ENCODE measurements around the gene E2F2.

Gene E2F2

GRCh38 chr1:23522244-23522982 is 8.6 kb downstream of the E2F2 start:
- peak; percentile 72 for DNase-seq (ENCODE audit: low spot score)
- TF ChIP-seq CTCF (IDR thresholded peaks at IDR 0.05; ENCODE audit: extremely low read depth, insufficient read depth, missing control alignments), result no peak
- in situ Hi-C loops (cut with MboI; ENCODE audit: low pct_unique_long_range_greater_than_20kb, low sequenced_read_pairs, unreplicated experiment), result no loop called here

GRCh38 chr1:23521588-23521987 is 9.4 kb downstream of the E2F2 start:
- in situ Hi-C loops (cut with MboI; ENCODE audit: low pct_unique_long_range_greater_than_20kb, low sequenced_read_pairs, unreplicated experiment), result no loop called here

GRCh38 chr1:23517581-23517980 is 13.5 kb downstream of the E2F2 start:
- TF ChIP-seq CTCF (IDR thresholded peaks at IDR 0.05; ENCODE audit: extremely low read depth, insufficient read depth, missing control alignments), result no peak
- in situ Hi-C loops (cut with MboI; ENCODE audit: low pct_unique_long_range_greater_than_20kb, low sequenced_read_pairs, unreplicated experiment), result no loop called here
- no peak for DNase-seq (ENCODE audit: low spot score)

More at GRCh38 chr1:23521588-23521987, 9.4 kb downstream of the E2F2 start:
- TF ChIP-seq CTCF (IDR thresholded peaks at IDR 0.05; ENCODE audit: extremely low read depth, insufficient read depth, missing control alignments), result no peak
- DNase-seq (ENCODE audit: low spot score), result no peak

GRCh38 chr1:23515905-23516304 is 15.1 kb downstream of the E2F2 start:
- no peak for TF ChIP-seq CTCF (IDR thresholded peaks at IDR 0.05; ENCODE audit: extremely low read depth, insufficient read depth, missing control alignments)
- no peak for DNase-seq (ENCODE audit: low spot score)
- in situ Hi-C loops (cut with MboI; ENCODE audit: low pct_unique_long_range_greater_than_20kb, low sequenced_read_pairs, unreplicated experiment), result no loop called here

GRCh38 chr1:23514111-23514679 is 16.8 kb downstream of the E2F2 start:
- no peak for DNase-seq (ENCODE audit: low spot score)
- no peak for TF ChIP-seq CTCF (IDR thresholded peaks at IDR 0.05; ENCODE audit: extremely low read depth, insufficient read depth, missing control alignments)
- in situ Hi-C loops (cut with MboI; ENCODE audit: low pct_unique_long_range_greater_than_20kb, low sequenced_read_pairs, unreplicated experiment), result no loop called here

- DNase-seq (ENCODE audit: low spot score), result no peak
- in situ Hi-C loops (cut with MboI; ENCODE audit: low pct_unique_long_range_greater_than_20kb, low sequenced_read_pairs, unreplicated experiment), result no loop called here
- no peak for TF ChIP-seq CTCF (IDR thresholded peaks at IDR 0.05; ENCODE audit: extremely low read depth, insufficient read depth, missing control alignments)
These were observed 21.1 kb downstream of the E2F2 start for GRCh38 chr1:23509896-23510295.

Data from GM13977 (cell line).